OCI-LY7 (cell line): ENCODE measurements around the gene TMC2. TPM values are rescaled to one million over a fixed set of nuclear protein-coding genes. Genes with fewer than 3 reads are reported as not detected.

Experiments used
- BruUV-seq: library from RNA; stranded (reverse); fragments of 400-500 nt; replicated peaks from 2 replicates; lab custom pipeline; 2021; lab: Mats Ljungman, UMichigan
- CTCF ChIA-PET: fragments of 300-600 bp; sonication (Branson Sonifier 250); formaldehyde crosslinking; loops from one replicate; lab custom pipeline; 2022; ENCODE audit warnings: antibody characterized with exemption; ENCODE audit not compliant: unreplicated experiment; lab: Charles Lee
- POLR2A ChIA-PET: fragments of 300-600 bp; sonication (Branson Sonifier 250); formaldehyde crosslinking; loops from one replicate; lab custom pipeline; 2022; ENCODE audit warnings: antibody characterized with exemption; lab: Charles Lee
- DNase-seq: peaks from one replicate; pipeline ENCODE4 v3.0.0-alpha.2; 2015; ENCODE audit warnings: low spot score
- H2AFZ ChIP-seq: fragments of 200-600 bp; sonication (generic), shearing (Covaris generic); 2 replicates; pipeline ENCODE4 v1.6.1; 2014; ENCODE audit warnings: mild to moderate bottlenecking, antibody characterized with exemption, low read length, moderate library complexity
- H3K27ac ChIP-seq: fragments of 200-600 bp; sonication (generic); 2 replicates; pipeline ENCODE4 v1.5.1; 2014; ENCODE audit warnings: mixed run types, low read depth, mild to moderate bottlenecking, moderate library complexity, low read length, inconsistent platforms; ENCODE audit not compliant: poor library complexity, severe bottlenecking
- H3K36me3 ChIP-seq: fragments of 200-600 bp; sonication (generic); 2 replicates; pipeline ENCODE4 v1.6.1; 2014; ENCODE audit warnings: mild to moderate bottlenecking, antibody characterized with exemption, low read length, moderate library complexity, mixed read lengths; ENCODE audit not compliant: insufficient read depth
- H3K4me1 ChIP-seq: fragments of 200-600 bp; sonication (generic); 2 replicates; pipeline ENCODE4 v1.5.1; 2014; ENCODE audit warnings: mild to moderate bottlenecking, low read length; ENCODE audit not compliant: insufficient read depth, poor library complexity, severe bottlenecking
- H3K4me2 ChIP-seq: fragments of 200-600 bp; sonication (generic); 2 replicates; pipeline ENCODE4 v1.6.1; 2014; ENCODE audit warnings: mild to moderate bottlenecking, low read length
- H3K4me3 ChIP-seq: fragments of 200-600 bp; sonication (generic); 2 replicates; pipeline ENCODE4 v1.5.1; 2014; ENCODE audit warnings: mild to moderate bottlenecking, low read depth, low read length; ENCODE audit not compliant: poor library complexity, severe bottlenecking
- H3K79me2 ChIP-seq: fragments of 200-600 bp; sonication (generic); 2 replicates; pipeline ENCODE4 v1.6.1; 2016; ENCODE audit warnings: low read depth, mild to moderate bottlenecking, low read length, moderate library complexity, mixed read lengths; ENCODE audit not compliant: insufficient read depth
- H3K9me2 ChIP-seq: fragments of 200-600 bp; sonication (generic); 2 replicates; pipeline ENCODE4 v1.6.1; 2016; ENCODE audit warnings: mild to moderate bottlenecking, low read length, mixed read lengths; ENCODE audit not compliant: insufficient read depth
- H3K9me3 ChIP-seq: fragments of 200-600 bp; sonication (generic); 2 replicates; pipeline ENCODE4 v1.6.1; 2014; ENCODE audit warnings: mild to moderate bottlenecking, mixed run types, low read length, mixed read lengths
- H4K20me1 ChIP-seq: fragments of 200-600 bp; sonication (generic); 2 replicates; pipeline ENCODE4 v1.6.1; 2014; ENCODE audit warnings: mild to moderate bottlenecking, antibody characterized with exemption, low read length, moderate library complexity, mixed read lengths; ENCODE audit not compliant: insufficient read depth
- CTCF ChIP-seq: fragments of 200-600 bp; sonication (generic); conservative IDR thresholded peaks from 2 replicates; pipeline ENCODE4 v1.5.1; 2014; ENCODE audit warnings: mild to moderate bottlenecking, antibody characterized with exemption, low read length, moderate library complexity, mixed read lengths
- EZH2phosphoT487 ChIP-seq: fragments of 200-600 bp; sonication (generic); IDR thresholded peaks from 2 replicates; pipeline ENCODE4 v1.6.1; 2018; ENCODE audit warnings: low read depth, borderline replicate concordance, mild to moderate bottlenecking, mixed run types, antibody characterized with exemption, low read length, moderate library complexity, mixed read lengths
- intact Hi-C: fragments of 100-400 bp; cut with micrococcal nuclease; formaldehyde crosslinking; loops from one replicate; pipeline ENCODE4 v1.10.0; 2022; ENCODE audit not compliant: unreplicated experiment
- total RNA-seq, 2 experiments: library from RNA; depleted of rRNA in 1 of 2; stranded (reverse); fragments of >200 nt in 1 of 2; shearing (Covaris generic) in 1 of 2; gene quantifications; 2 replicates each; pipeline ENCODE4 v1.2.3, GENCODE V29; 2014 to 2022

Gene TMC2
- total RNA-seq, 2 experiments from 2014 or later = not detected

GRCh38 chr20:2652724-2653555 is 116.6 kb downstream of the TMC2 start:
- peak overlapping the region; percentile 98 for H3K4me2 ChIP-seq
- H4K20me1 ChIP-seq = peaks cover 42% of the 10 kb centered on the region
- peaks cover 27% of the 10 kb centered on the region for H3K4me1 ChIP-seq
- ChIA-PET CTCF (no interaction called here), POLR2A (interaction anchor here (0.6 to 2.8 kb wide), 5 partner anchors 11 to 221 kb away, joined by 3 to 19 read pairs (median 6); partner anchors contain the start of gene IDH3B)
- H3K79me2 ChIP-seq = peaks cover 45% of the 10 kb centered on the region
- no peaks in the 10 kb centered on the region for H3K9me3 ChIP-seq
- peak; percentile 88 for DNase-seq
- H2AFZ ChIP-seq = no peak overlapping the region
- H3K36me3 ChIP-seq = peaks cover 53% of the 10 kb centered on the region
- peak overlapping the region; percentile 88 for H3K27ac ChIP-seq
- BruUV-seq = no TSS peak
- TF ChIP-seq CTCF = no peak
- no peak for TF ChIP-seq EZH2phosphoT487
- intact Hi-C loops = loop anchor here (1.0 to 10.0 kb wide), 5 partner anchors 183 to 1811 kb away; partner anchors contain the start of genes DDRGK1, ITPA, PTPRA and SNRPB
- peak overlapping the region; percentile 93 for H3K4me3 ChIP-seq
- H3K9me2 ChIP-seq = no peaks in the 10 kb centered on the region

GRCh38 chr20:2653556-2654383 is 117.4 kb downstream of the TMC2 start:
- Histone ChIP-seq H3K36me3 (peaks cover 62% of the 10 kb centered on the region), H3K4me1 (peaks cover 27% of the 10 kb centered on the region), H3K27ac (peak overlapping the region; percentile 88), H4K20me1 (peaks cover 42% of the 10 kb centered on the region), H3K9me3 (no peaks in the 10 kb centered on the region), H3K4me3 (peak overlapping the region; percentile 93), H3K9me2 (no peaks in the 10 kb centered on the region), H2AFZ (no peak overlapping the region), H3K4me2 (peak overlapping the region; percentile 98), H3K79me2 (peaks cover 45% of the 10 kb centered on the region)
- POLR2A ChIA-PET = interaction anchor here (2.1 to 2.8 kb wide), 2 partner anchors 10 to 14 kb away, joined by 8 to 19 read pairs; partner anchors contain the start of gene IDH3B
- DNase-seq = no peak
- TF ChIP-seq EZH2phosphoT487 (no peak), CTCF (no peak)
- CTCF ChIA-PET = no interaction called here
- intact Hi-C loops = loop anchor here (2.0 to 10.0 kb wide), 4 partner anchors 219 to 1811 kb away; partner anchors contain the start of genes DDRGK1, ITPA, PTPRA and STK35
- BruUV-seq = TSS peak; percentile 70
